HG03095 (cell line): ENCODE results near the gene FAM187B.
"Not testable (repeated sequence)": the region's sequence is repeated elsewhere in the genome, so short reads cannot be mapped to it uniquely, and the experiment has no call there.

ENCODE experiments used
- ATAC-seq: cut with Tn5 transposase; IDR thresholded peaks from one replicate; pipeline ENCODE4 v1.9.1; 2021; ENCODE audit warnings: moderate library complexity; ENCODE audit not compliant: unreplicated experiment

The FAM187B gene

DNA sequence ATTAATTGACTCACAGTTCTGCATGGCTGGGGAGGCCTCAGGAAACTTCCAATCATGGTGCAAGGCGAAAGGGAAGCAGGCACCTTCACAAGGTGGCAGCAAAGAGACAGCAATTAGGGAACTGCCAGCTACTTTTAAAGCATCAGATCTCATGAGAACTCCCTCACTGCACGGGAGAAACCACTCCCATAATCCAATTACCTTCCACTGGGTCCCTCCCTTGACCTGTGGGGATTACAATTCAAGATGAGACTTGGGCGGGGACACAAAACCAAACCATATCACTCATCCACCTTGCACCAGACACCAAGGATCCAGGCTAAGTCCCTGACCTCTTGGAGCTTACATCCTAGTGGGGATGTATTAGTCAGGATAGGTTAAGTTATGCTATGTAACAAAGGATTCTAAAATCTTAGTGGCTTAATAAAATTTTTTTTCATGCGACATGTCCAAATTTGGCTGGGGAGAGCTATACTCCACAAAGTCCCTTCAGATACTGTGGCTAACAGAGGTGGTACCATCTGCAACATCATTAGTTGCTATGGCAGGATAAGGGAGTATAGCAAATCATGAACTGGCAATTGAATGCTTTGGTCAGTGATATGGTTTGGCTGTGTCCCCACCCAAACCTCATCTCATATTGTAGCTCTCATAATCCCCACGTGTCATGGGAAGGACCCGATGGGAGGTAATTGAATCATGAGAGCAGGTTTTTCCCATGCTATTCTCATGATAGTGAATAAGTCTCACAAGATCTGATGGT, 8.3 kb upstream of the FAM187B start:
- no peak for ATAC-seq

GRCh38 chr19:35232912-35233311, 4.4 kb upstream of the FAM187B start:
- no peak for ATAC-seq

DNA sequence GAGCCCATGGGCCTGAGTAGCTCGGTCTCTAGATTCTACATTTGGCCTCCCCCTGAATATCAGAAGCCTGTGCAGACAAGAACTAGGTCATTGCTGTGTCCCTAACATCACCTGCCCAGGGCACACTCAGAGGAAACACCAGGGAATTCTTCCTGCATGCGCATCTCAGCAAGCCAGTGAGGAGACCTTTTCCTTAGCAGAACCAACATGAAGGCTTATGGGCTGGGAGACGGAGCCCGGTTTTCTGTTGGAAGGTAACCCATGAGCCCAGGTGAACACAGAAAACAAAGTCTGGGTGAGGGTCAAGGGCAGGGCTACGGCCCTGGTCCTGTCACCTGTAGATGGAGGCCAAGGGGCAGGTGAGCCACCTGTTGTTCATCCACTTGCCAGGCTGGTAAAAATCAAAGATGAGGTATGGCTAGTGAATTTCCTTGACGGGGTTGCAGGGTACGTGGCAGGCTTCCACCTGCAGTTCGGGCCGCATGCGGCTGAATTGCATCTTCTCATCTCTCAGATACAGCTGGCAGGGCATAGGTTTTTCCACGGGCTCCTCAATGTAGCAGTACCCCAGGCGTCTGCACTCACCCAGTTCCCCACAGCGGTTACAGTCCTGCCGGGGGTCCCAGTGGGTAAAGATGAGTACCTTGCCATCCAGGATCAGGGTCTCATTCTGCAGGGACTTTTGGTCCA, 3.6 kb upstream of the FAM187B start:
- ATAC-seq = no peak

- ATAC-seq = no peak
Measured at GRCh38 chr19:35229601-35230000, 1.1 kb upstream of the FAM187B start.

DNA sequence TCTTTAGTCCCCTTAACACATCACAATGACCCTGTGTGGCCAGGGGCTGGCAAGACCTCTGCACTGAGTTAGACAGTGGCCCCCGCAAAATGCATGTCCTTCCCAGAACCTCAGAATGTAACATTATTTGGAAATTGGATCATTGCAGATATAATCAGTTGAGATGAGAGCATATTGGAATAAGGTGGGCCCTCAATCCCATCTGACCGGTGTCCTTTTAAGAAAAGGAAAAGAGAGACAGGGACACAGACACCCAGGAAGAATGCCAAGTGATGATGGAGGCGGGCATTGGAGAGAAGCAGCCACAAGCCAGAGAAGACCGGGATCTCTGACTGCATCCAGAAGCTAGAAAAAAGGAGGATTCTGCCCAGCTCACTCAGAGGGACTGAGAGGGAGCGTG, 1.8 kb downstream of the FAM187B start:
- no peak for ATAC-seq

- ATAC-seq = no peak
Measured at GRCh38 chr19:35225951-35226350, 2.6 kb downstream of the FAM187B start.

- ATAC-seq = no peak
Measured at GRCh38 chr19:35224681-35225571, 3.6 kb downstream of the FAM187B start.

- no peak for ATAC-seq
Measured at GRCh38 chr19:35223862-35224505, 4.6 kb downstream of the FAM187B start.

- ATAC-seq = no peak
Measured at GRCh38 chr19:35223084-35223790, 5.3 kb downstream of the FAM187B start.

DNA sequence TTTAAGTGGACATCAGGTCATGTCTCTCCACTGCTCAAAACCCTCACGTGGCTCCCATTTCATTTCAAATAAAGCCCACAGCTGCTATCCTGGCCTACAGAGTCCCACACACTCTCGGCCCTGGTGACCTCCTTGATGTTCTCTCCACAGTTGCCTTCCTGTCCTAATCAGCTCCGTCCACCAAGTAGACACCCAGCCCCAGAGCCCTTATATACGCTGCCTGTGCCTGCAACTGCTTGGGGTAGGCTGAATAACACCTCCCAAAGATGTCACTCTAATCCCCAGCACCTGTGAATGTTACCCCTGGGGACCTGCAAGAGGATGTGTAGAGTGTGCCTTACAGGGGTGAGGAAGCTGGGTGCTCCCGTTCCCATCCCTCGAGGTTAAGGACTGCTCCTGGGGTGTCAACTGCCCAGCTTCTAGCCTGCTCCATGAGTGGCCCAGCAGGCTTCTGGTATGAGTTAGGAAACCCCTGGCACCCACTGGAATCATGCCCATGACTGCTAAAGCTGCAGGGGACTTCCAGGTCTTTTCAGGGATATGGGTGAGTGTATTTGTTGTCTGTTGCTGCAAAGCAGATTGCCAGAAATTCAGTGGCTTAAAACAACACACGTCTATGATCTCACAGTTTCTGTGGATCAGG, 6.0 kb downstream of the FAM187B start:
- ATAC-seq = no peak

- ATAC-seq = not testable (repeated sequence)
Measured at GRCh38 chr19:35220973-35221590, 7.5 kb downstream of the FAM187B start.

- ATAC-seq = no peak
Measured at GRCh38 chr19:35220315-35220921, 8.1 kb downstream of the FAM187B start.

- ATAC-seq = no peak
Measured at GRCh38 chr19:35219008-35219407, 9.5 kb downstream of the FAM187B start.

- ATAC-seq = no peak
Measured at GRCh38 chr19:35217649-35217990, 10.9 kb downstream of the FAM187B start.

- ATAC-seq = no peak
Measured at GRCh38 chr19:35216833-35217648, 11.5 kb downstream of the FAM187B start.

DNA sequence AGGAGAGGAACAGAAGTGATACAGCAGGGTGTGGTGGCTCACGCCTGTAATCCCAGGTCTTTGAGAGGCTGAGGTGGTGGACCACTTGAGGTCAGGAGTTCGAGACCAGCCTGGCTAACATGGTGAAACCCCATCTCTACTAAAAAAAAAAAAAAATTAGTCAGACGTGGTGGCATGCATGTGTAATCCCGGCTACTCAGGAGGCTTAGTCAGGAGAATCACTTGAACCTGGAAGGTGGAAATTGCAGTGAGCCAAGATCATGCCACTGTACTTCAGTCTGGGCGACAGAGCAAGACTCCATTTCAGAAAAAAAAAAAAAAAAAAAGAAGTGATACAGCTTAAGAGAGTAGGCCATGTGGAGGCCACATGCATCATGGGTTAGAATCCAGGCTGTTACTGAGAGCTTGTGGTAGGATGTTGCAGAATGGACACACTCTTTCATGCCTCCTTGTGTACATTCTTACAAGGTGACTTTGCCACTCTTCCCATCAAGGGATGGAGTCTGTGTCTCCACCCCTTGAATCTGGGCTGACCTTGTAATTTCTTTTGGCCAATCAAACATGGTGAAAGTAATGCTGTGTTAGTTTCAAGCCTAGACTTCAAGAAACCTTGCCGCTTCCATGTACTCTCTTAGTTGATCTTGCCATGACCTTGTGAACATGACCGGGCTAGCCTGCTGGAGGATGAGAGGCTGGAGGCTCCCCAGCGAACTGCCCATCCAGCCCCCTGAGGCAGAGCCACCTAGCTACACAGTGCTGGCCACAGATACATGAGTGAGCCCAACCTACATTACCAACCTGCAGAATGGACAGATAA, 12.3 kb downstream of the FAM187B start:
- ATAC-seq = no peak

DNA sequence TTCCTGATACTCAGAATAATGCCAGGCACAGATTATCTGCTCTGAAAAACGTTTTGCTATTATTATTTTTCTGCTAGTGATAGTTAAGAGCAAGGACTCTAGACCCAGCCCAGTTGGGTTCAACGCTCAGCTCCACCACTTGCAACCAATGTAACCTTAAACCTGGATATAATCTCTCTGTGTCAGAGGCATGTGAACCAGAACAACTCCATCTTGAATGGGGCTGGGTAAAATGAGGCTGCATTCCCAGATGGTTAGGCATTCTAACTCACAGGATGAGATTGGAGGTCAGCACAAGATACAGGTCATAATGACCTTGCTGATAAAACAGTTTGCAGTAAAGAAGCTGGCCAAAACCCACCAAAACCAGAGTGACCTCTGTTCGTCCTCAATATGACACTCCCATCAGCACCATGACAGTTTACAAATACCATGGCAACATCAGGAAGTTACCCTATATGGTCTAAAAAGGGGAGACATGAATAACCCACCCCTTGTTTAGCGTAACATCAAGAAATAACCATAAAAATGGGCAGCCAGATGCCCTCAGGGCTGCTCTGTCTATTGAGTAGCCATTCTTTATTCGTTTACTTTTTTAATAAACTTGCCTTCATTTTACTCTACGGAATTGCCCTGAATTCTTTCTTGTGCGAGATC, 13.6 kb downstream of the FAM187B start:
- no peak for ATAC-seq
